HepG2 (cell line): ENCODE results near the gene KDM2B. TPM values are rescaled to one million over a fixed set of nuclear protein-coding genes. Genes with fewer than 3 reads are reported as not detected.

Experiments used
- BRD4 ChIP-seq: sonication (generic); formaldehyde crosslinking; IDR thresholded peaks from 2 replicates; pipeline ENCODE4 v1.4.0; 2020; ENCODE audit warnings: missing genetic modification reagents
- HDAC6 ChIP-seq: fragments of 200-600 bp; sonication (generic); IDR thresholded peaks from 2 replicates; pipeline ENCODE4 v1.7.0; 2017; ENCODE audit warnings: mild to moderate bottlenecking, antibody characterized with exemption, low read length, low read depth
- HIC2 ChIP-seq: sonication (generic); formaldehyde crosslinking; IDR thresholded peaks from 2 replicates; pipeline ENCODE4 v1.9.0; 2022; ENCODE audit warnings: low read depth, missing genetic modification reagents
- IKZF1 ChIP-seq: fragments of 450-650 bp; IDR thresholded peaks from 2 replicates; pipeline ENCODE4 v1.7.1; 2016
- REXO4 ChIP-seq: sonication (generic); formaldehyde crosslinking; IDR thresholded peaks from 2 replicates; pipeline ENCODE4 v1.8.0; 2022; ENCODE audit warnings: missing genetic modification reagents, mild to moderate bottlenecking, borderline replicate concordance
- SNAPC4 ChIP-seq: sonication (generic); formaldehyde crosslinking; IDR thresholded peaks from 2 replicates; pipeline ENCODE4 v1.4.0; 2020; ENCODE audit warnings: mild to moderate bottlenecking, missing genetic modification reagents
- TCF7L2 ChIP-seq: IDR thresholded peaks from 2 replicates; pipeline ENCODE4 v1.6.1; 2011; ENCODE audit warnings: mild to moderate bottlenecking, low read depth, low read length, moderate library complexity
- TFAP4 ChIP-seq: sonication (generic); IDR thresholded peaks from 2 replicates; pipeline ENCODE4 v1.6.1; 2016; ENCODE audit warnings: low read depth, borderline replicate concordance
- TP53 ChIP-seq: sonication (generic); formaldehyde crosslinking; conservative IDR thresholded peaks from 2 replicates; pipeline ENCODE4 v1.4.0; 2020; ENCODE audit warnings: missing genetic modification reagents
- YEATS4 ChIP-seq: sonication (generic); formaldehyde crosslinking; IDR thresholded peaks from 2 replicates; pipeline ENCODE4 v1.4.0; 2020; ENCODE audit warnings: missing genetic modification reagents, borderline replicate concordance
- ZBTB46 ChIP-seq: sonication (generic); formaldehyde crosslinking; IDR thresholded peaks from 2 replicates; pipeline ENCODE4 v1.4.0; 2020; ENCODE audit warnings: mild to moderate bottlenecking, missing genetic modification reagents, borderline replicate concordance
- ZNF18 ChIP-seq: sonication (generic); formaldehyde crosslinking; IDR thresholded peaks from 2 replicates; pipeline ENCODE4 v1.8.0; 2022; ENCODE audit warnings: mild to moderate bottlenecking, missing genetic modification reagents; ENCODE audit not compliant: insufficient replicate concordance
- ZNF441 ChIP-seq: sonication (generic); formaldehyde crosslinking; IDR thresholded peaks from 2 replicates; pipeline ENCODE4 v1.7.0; 2021; ENCODE audit warnings: missing genetic modification reagents, borderline replicate concordance
- ZNF776 ChIP-seq: sonication (generic); formaldehyde crosslinking; IDR thresholded peaks from 2 replicates; pipeline ENCODE4 v1.4.0; 2020; ENCODE audit warnings: mild to moderate bottlenecking, missing genetic modification reagents
- ZNF790 ChIP-seq: sonication (generic); formaldehyde crosslinking; IDR thresholded peaks from 2 replicates; pipeline ENCODE4 v1.8.0; 2022; ENCODE audit warnings: missing genetic modification reagents, mild to moderate bottlenecking, borderline replicate concordance
- polyA plus RNA-seq, 8 experiments: library from polyadenylated mRNA; depleted of rRNA in 3 of 8; stranded (reverse) in 7 of 8; unstranded in 1 of 8; fragments of >200 nt; fragmentation: Illumina TruSeq in 4 of 8; extraction: Trizol in 4 of 8; gene quantifications; 2 replicates each; pipeline versions ENCODE4 v1.2.1 to v1.2.3, GENCODE V29; 2011 to 2016; ENCODE audit warnings: low read depth in 4 of 8, missing spikeins in 1 of 8, mixed read lengths in 1 of 8; ENCODE audit not compliant: insufficient read depth in 1 of 8
- total RNA-seq, 5 experiments: library from RNA; depleted of rRNA; stranded (reverse); fragments of >200 nt; fragmentation: Illumina TruSeq; extraction: Trizol; gene quantifications; 2 replicates each; pipeline ENCODE4 v1.2.3, GENCODE V29; 2016; ENCODE audit warnings: low read depth in 1 of 5

The KDM2B gene
- total and polyA plus RNA-seq, 2 of the 13 experiments (the other 11 are each of a cell fraction or from before 2014, with no cell fraction given): 17.5 to 26.1 TPM

GRCh38 chr12:121490401-121491281 is 90.2 kb downstream of the KDM2B start (continued):
- TF ChIP-seq SNAPC4 (CRISPR knock-in tag) (no peak), ZNF18 (no peak), YEATS4 (peak; percentile 47), ZNF441 (CRISPR knock-in tag) (0 out of 2 replicates have a peak, but pooled peaks have one; percentile 38), TP53 (CRISPR knock-in tag) (no peak), HDAC6 (no peak), IKZF1 (no peak), ZNF776 (CRISPR knock-in tag) (no peak), TCF7L2 (peak; percentile 89), BRD4 (CRISPR knock-in tag) (0 out of 2 replicates have a peak, but pooled peaks have one; percentile 3), ZNF790 (CRISPR knock-in tag) (no peak), TFAP4 (peak; percentile 53; the same call in 1 of the 2 replicates), ZBTB46 (no peak), REXO4 (no peak), HIC2 (CRISPR knock-in tag) (peak; percentile 42; the same call in 1 of the 2 replicates)
